HepG2 (cell line): Measurements from ENCODE around the gene NHP2. TPM values are rescaled to one million over a fixed set of nuclear protein-coding genes. Genes with fewer than 3 reads are reported as not detected.

Source experiments
- DNMT1 ChIP-seq: sonication (generic); formaldehyde crosslinking; IDR thresholded peaks from 2 replicates; pipeline ENCODE4 v1.5.1; 2020; ENCODE audit warnings: mild to moderate bottlenecking, missing genetic modification reagents
- HIC2 ChIP-seq: sonication (generic); formaldehyde crosslinking; IDR thresholded peaks from 2 replicates; pipeline ENCODE4 v1.9.0; 2022; ENCODE audit warnings: low read depth, missing genetic modification reagents
- HMGXB4 ChIP-seq, 2 experiments: sonication (generic) in 1 of 2; formaldehyde crosslinking in 1 of 2; IDR thresholded peaks; 2 replicates each; pipeline versions ENCODE4 v1.4.0 to v1.6.1; 2018 to 2020; ENCODE audit warnings: missing genetic modification reagents in 2 of 2, borderline replicate concordance in 1 of 2, low read depth in 1 of 2, mild to moderate bottlenecking in 1 of 2, missing biosample characterization in 1 of 2
- IKZF5 ChIP-seq: IDR thresholded peaks from 2 replicates; pipeline ENCODE4 v1.6.1; 2018; ENCODE audit warnings: missing genetic modification reagents, mild to moderate bottlenecking, missing compliant biosample characterization
- IRF9 ChIP-seq: sonication (generic); formaldehyde crosslinking; IDR thresholded peaks from 2 replicates; pipeline ENCODE4 v1.8.0; 2022; ENCODE audit warnings: missing genetic modification reagents, mild to moderate bottlenecking, borderline replicate concordance
- MZF1 ChIP-seq: sonication (generic); formaldehyde crosslinking; IDR thresholded peaks from 2 replicates; pipeline ENCODE4 v1.8.1; 2023; ENCODE audit warnings: mild to moderate bottlenecking, missing genetic modification reagents, borderline replicate concordance
- NFE2L2 ChIP-seq: fragments of 150-350 bp; IDR thresholded peaks from 2 replicates; pipeline ENCODE4 v1.6.1; 2014; ENCODE audit warnings: low read length
- PHF8 ChIP-seq: sonication (generic); formaldehyde crosslinking; IDR thresholded peaks from 2 replicates; pipeline ENCODE4 v1.5.0; 2020; ENCODE audit warnings: missing genetic modification reagents
- POLR2G ChIP-seq: fragments of 200-400 bp; formaldehyde crosslinking; IDR thresholded peaks from 2 replicates; pipeline ENCODE4 v1.6.1; 2018; ENCODE audit warnings: mild to moderate bottlenecking, low read depth, low read length, moderate library complexity
- SSRP1 ChIP-seq: IDR thresholded peaks from 2 replicates; pipeline ENCODE4 v1.6.1; 2016; ENCODE audit warnings: control low read depth
- ZBTB25 ChIP-seq: IDR thresholded peaks from 2 replicates; pipeline ENCODE4 v1.6.1; 2018; ENCODE audit warnings: missing genetic modification reagents
- ZNF609 ChIP-seq: sonication (generic); formaldehyde crosslinking; IDR thresholded peaks from 2 replicates; pipeline ENCODE4 v1.4.0; 2020; ENCODE audit warnings: mild to moderate bottlenecking, missing genetic modification reagents, borderline replicate concordance
- ZNF777 ChIP-seq: sonication (generic); formaldehyde crosslinking; IDR thresholded peaks from 2 replicates; pipeline ENCODE4 v1.4.0; 2020; ENCODE audit warnings: missing genetic modification reagents
- ZZZ3 ChIP-seq: sonication (generic); formaldehyde crosslinking; IDR thresholded peaks from 2 replicates; pipeline ENCODE4 v1.4.0; 2020; ENCODE audit warnings: missing genetic modification reagents, mild to moderate bottlenecking, borderline replicate concordance
- polyA plus RNA-seq, 8 experiments: library from polyadenylated mRNA; depleted of rRNA in 3 of 8; stranded (reverse) in 7 of 8; unstranded in 1 of 8; fragments of >200 nt; fragmentation: Illumina TruSeq in 4 of 8; extraction: Trizol in 4 of 8; gene quantifications; 2 replicates each; pipeline versions ENCODE4 v1.2.1 to v1.2.3, GENCODE V29; 2011 to 2016; ENCODE audit warnings: low read depth in 4 of 8, missing spikeins in 1 of 8, mixed read lengths in 1 of 8; ENCODE audit not compliant: insufficient read depth in 1 of 8
- total RNA-seq, 5 experiments: library from RNA; depleted of rRNA; stranded (reverse); fragments of >200 nt; fragmentation: Illumina TruSeq; extraction: Trizol; gene quantifications; 2 replicates each; pipeline ENCODE4 v1.2.3, GENCODE V29; 2016; ENCODE audit warnings: low read depth in 1 of 5

NHP2 gene
- total and polyA plus RNA-seq, 2 of the 13 experiments (the other 11 are each of a cell fraction or from before 2014, with no cell fraction given) = 56.2 to 96.1 TPM

GRCh38 chr5:178130576-178131445, 22.9 kb downstream of the NHP2 start, which contains the start of gene RMND5B (continued):
- peak; percentile 46; the same call in 1 of the 2 replicates for TF ChIP-seq ZBTB25
- TF ChIP-seq MZF1 (CRISPR knock-in tag) = no peak
- peak; percentile 56; the same call in 1 of the 2 replicates for TF ChIP-seq ZNF777
- TF ChIP-seq HMGXB4 (CRISPR knock-in tag; IDR thresholded peaks at IDR 0.05; ENCODE audit: borderline replicate concordance in 1 of 2, low read depth in 1 of 2) = peak; percentile 57 to 60; a peak in 1 of 4 replicates
- no peak for TF ChIP-seq HIC2 (CRISPR knock-in tag)
- no peak; the same call in 1 of the 2 replicates for TF ChIP-seq IRF9
- TF ChIP-seq ZNF609 = 0 out of 2 replicates have a peak, but pooled peaks have one; percentile 15
- TF ChIP-seq DNMT1 (CRISPR knock-in tag) = no peak
- peak; percentile 70 for TF ChIP-seq PHF8 (CRISPR knock-in tag)
- TF ChIP-seq ZZZ3 (CRISPR knock-in tag) = peak; percentile 66; the same call in 1 of the 2 replicates
- no peak for TF ChIP-seq SSRP1
- peak; percentile 31; the same call in 1 of the 2 replicates for TF ChIP-seq IKZF5 (CRISPR knock-in tag)
- TF ChIP-seq NFE2L2 = no peak
- peak; percentile 86 for TF ChIP-seq POLR2G
